Adrenal gland (tissue), 12 donors: ENCODE data around the gene TTC9B. TPM values are rescaled to one million over a fixed set of nuclear protein-coding genes. Genes with fewer than 3 reads are reported as not detected.

Experiments used
- DNase-seq, 7 donors: peaks; one replicate each; pipeline ENCODE4 v3.0.0-alpha.2; 2019 to 2020
- H3K27ac ChIP-seq, 5 donors: fragments of 200-600 bp; sonication (generic) in 4 of 5; 1 replicate in 3 of 5; 2 replicates in 2 of 5; pipeline versions ENCODE4 v1.5.1 to v1.8.0; 2016 to 2020; ENCODE audit warnings: mild to moderate bottlenecking in 1 of 5
- H3K27me3 ChIP-seq: fragments of 200-600 bp; 2 replicates; pipeline ENCODE4 v1.8.0; 2021
- H3K36me3 ChIP-seq, 2 donors: fragments of 200-600 bp; replicated peaks in 1 of 2; 1 replicate in 1 of 2; 2 replicates in 1 of 2; pipeline versions ENCODE4 v1.5.1 to v1.8.0; 2018 to 2022
- H3K4me1 ChIP-seq, 2 donors: fragments of 200-600 bp; replicated peaks in 1 of 2; 1 replicate in 1 of 2; 2 replicates in 1 of 2; pipeline versions ENCODE4 v1.5.1 to v1.8.0; 2018 to 2021
- H3K4me3 ChIP-seq, 4 donors: fragments of 200-600 bp; sonication (generic) in 3 of 4; one replicate each; pipeline ENCODE4 v1.5.1; 2016 to 2018
- H3K9me3 ChIP-seq, 3 donors: fragments of 200-600 bp; sonication (generic) in 1 of 3; replicated peaks in 1 of 3; 1 replicate in 2 of 3; 2 replicates in 1 of 3; pipeline versions ENCODE4 v1.5.1 to v1.8.0; 2016 to 2021
- POLR2A ChIP-seq, 2 donors: fragments of 450-650 bp; IDR thresholded peaks; one replicate each; pipeline ENCODE4 v1.6.1; 2017; ENCODE audit warnings: antibody characterized with exemption in 2 of 2, mild to moderate bottlenecking in 2 of 2, moderate library complexity in 1 of 2
- WGBS, 4 donors: extraction: QIAGEN DNeasy Blood & Tissue Kit in 2 of 4; methylation state at CpG; one replicate each; pipeline versions ENCODE4 v1.1.5 to v1.1.7; 2013 to 2017; 5-methylcytosine and 5-hydroxymethylcytosine counted together
- intact Hi-C, 2 donors: fragments of 100-400 bp; cut with DNase I; formaldehyde crosslinking; loops; one replicate each; pipeline versions ENCODE4 v1.14.1 to v1.15.0; 2022 to 2023
- polyA plus RNA-seq, 3 donors: library from polyadenylated mRNA; stranded (reverse); fragments of 200-250 nt in 2 of 3; fragments of 350-450 nt in 1 of 3; fragmentation: Illumina TruSeq in 1 of 3; extraction: RNeasy Lipid Tissue Mini Kit (QIAGEN cat#74804) in 1 of 3; gene quantifications; one replicate each; pipeline ENCODE4 v1.2.3, GENCODE V29; 2013 to 2014
- total RNA-seq, 9 donors: library from RNA; depleted of rRNA in 4 of 9; stranded (reverse); fragments of >200 nt in 4 of 9; fragments of 120-200 nt in 1 of 9; fragmentation: NEBNext Ultra II Directional in 1 of 9; extraction: Animal tissue kit (Norgen Biotek cat#: 25700) in 1 of 9; gene quantifications; one replicate each; pipeline versions ENCODE4 v1.1.0 to v1.2.4, GENCODE V29; 2013 to 2023
- TF ChIP-seq, protein P1 (sequence below), 6 experiments: fragments of 450-650 bp in 4 of 6; fragments of 200-600 bp in 2 of 6; sonication (generic) in 1 of 6; IDR thresholded peaks; 1 replicate in 5 of 6; 2 replicates in 1 of 6; pipeline versions ENCODE4 v1.5.1 to v1.8.0; 2016 to 2021; ENCODE audit warnings: antibody characterized with exemption in 6 of 6, mild to moderate bottlenecking in 2 of 6, moderate library complexity in 1 of 6
- donor health status: healthy with polysubstance abuse.
- donor health status: Bipolar disorder and iron deficiency.
- donor health status: DM: yes; HTN: yes; CAD: no.
- donor health status: DM: no; HTN: no; CAD: no.
- donor health status: DM: no; HTN: no; CAD: no.
- donor health status: DM: yes; HTN: yes; CAD: no.

Gene TTC9B
- total and polyA plus RNA-seq, 12 donors: 0.32 to 2.6 (median 0.53) TPM; not detected in 8

DNA sequence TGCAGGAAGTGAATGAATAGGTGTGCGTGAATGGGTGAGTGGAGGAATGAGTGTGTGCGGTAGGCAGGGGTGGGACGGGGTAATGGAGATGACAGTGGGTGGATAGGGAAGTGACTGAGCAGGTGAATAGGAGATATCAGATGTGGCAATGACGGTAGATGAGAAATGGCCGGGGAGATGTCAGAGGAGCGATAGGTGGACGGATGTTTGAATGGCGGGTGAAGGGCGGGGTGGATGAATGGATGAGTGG is 1.5 kb downstream of the TTC9B start:
- no peak for DNase-seq
- Histone ChIP-seq H3K9me3 (no peaks in the 10 kb centered on the region), H3K4me3 (no peak overlapping the region), H3K36me3 (no peaks in the 10 kb centered on the region), H3K27ac (no peak overlapping the region), H3K4me1 (peaks cover 0 to 6% of the 10 kb centered on the region in 2 donors), H3K27me3 (peaks cover 28% of the 10 kb centered on the region)
- WGBS, 4 donors: 25 to 31% (median 29%) methylated on average over 9 of the region's 9 CpGs
- intact Hi-C loops: loop anchor here in 1 of 2 donors (10.0 kb wide), 1 partner anchor 72 kb away; no protein-coding TSS in a partner anchor
- TF ChIP-seq, protein P1, sequence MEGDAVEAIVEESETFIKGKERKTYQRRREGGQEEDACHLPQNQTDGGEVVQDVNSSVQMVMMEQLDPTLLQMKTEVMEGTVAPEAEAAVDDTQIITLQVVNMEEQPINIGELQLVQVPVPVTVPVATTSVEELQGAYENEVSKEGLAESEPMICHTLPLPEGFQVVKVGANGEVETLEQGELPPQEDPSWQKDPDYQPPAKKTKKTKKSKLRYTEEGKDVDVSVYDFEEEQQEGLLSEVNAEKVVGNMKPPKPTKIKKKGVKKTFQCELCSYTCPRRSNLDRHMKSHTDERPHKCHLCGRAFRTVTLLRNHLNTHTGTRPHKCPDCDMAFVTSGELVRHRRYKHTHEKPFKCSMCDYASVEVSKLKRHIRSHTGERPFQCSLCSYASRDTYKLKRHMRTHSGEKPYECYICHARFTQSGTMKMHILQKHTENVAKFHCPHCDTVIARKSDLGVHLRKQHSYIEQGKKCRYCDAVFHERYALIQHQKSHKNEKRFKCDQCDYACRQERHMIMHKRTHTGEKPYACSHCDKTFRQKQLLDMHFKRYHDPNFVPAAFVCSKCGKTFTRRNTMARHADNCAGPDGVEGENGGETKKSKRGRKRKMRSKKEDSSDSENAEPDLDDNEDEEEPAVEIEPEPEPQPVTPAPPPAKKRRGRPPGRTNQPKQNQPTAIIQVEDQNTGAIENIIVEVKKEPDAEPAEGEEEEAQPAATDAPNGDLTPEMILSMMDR (IDR thresholded peaks at IDR 0.05): no peak
- no peak for TF ChIP-seq POLR2A (IDR thresholded peaks at IDR 0.05)

GRCh38 chr19:40216013-40216776 is 2.0 kb downstream of the TTC9B start:
- intact Hi-C loops: loop anchor here in 1 of 2 donors (10.0 kb wide), 1 partner anchor 71 kb away; no protein-coding TSS in a partner anchor
- no peak for DNase-seq
- H3K27ac ChIP-seq: no peak overlapping the region
- H3K4me1 ChIP-seq: peaks cover 0 to 6% of the 10 kb centered on the region in 2 donors
- peaks cover 28% of the 10 kb centered on the region for H3K27me3 ChIP-seq
- no peak for TF ChIP-seq POLR2A (IDR thresholded peaks at IDR 0.05)
- TF ChIP-seq, protein P1 (IDR thresholded peaks at IDR 0.05): no peak
- no peaks in the 10 kb centered on the region for H3K9me3 ChIP-seq
- H3K4me3 ChIP-seq: no peak overlapping the region
- WGBS, 4 donors: 38 to 46% (median 46%) methylated on average over 16 to 23 of the region's 23 CpGs
- H3K36me3 ChIP-seq: no peaks in the 10 kb centered on the region

- Histone ChIP-seq H3K27me3 (peaks cover 28% of the 10 kb centered on the region), H3K4me1 (peaks cover 0 to 6% of the 10 kb centered on the region in 2 donors), H3K4me3 (no peak overlapping the region), H3K27ac (no peak overlapping the region), H3K36me3 (peaks cover 0 to 7% of the 10 kb centered on the region in 2 donors), H3K9me3 (no peaks in the 10 kb centered on the region)
- intact Hi-C loops: loop anchor here in 1 of 2 donors (10.0 kb wide), 1 partner anchor 70 kb away; no protein-coding TSS in a partner anchor
- no peak for DNase-seq
- no peak for TF ChIP-seq POLR2A (IDR thresholded peaks at IDR 0.05)
- TF ChIP-seq, protein P1 (IDR thresholded peaks at IDR 0.05): no peak
- 72 to 79% (median 75%) methylated on average over 8 to 22 of the region's 22 CpGs for WGBS, 4 donors
These were observed 3.2 kb downstream of the TTC9B start for GRCh38 chr19:40214936-40215335.

GRCh38 chr19:40213882-40214570 is 4.2 kb downstream of the TTC9B start:
- TF ChIP-seq, protein P1 (IDR thresholded peaks at IDR 0.05): no peak
- no peak for TF ChIP-seq POLR2A (IDR thresholded peaks at IDR 0.05)
- intact Hi-C loops: loop anchor here in 1 of 2 donors (10.0 kb wide), 1 partner anchor 69 kb away; no protein-coding TSS in a partner anchor
- no peaks in the 10 kb centered on the region for H3K9me3 ChIP-seq
- peaks cover 0 to 6% of the 10 kb centered on the region in 2 donors for H3K4me1 ChIP-seq
- H3K27ac ChIP-seq: no peak overlapping the region
- H3K27me3 ChIP-seq: peaks cover 28% of the 10 kb centered on the region
- peaks cover 0 to 15% of the 10 kb centered on the region in 2 donors for H3K36me3 ChIP-seq
- 91 to 97% (median 93%) methylated on average over 15 to 50 of the region's 50 CpGs for WGBS, 4 donors
- H3K4me3 ChIP-seq: no peak overlapping the region
- DNase-seq: no peak
